ENCODE data around the gene APOB. TPM values are rescaled to one million over a fixed set of nuclear protein-coding genes. Genes with fewer than 3 reads are reported as not detected.

APOB gene
- total RNA-seq, 1 experiment from 2014 or later, result 1.5 TPM

DNA sequence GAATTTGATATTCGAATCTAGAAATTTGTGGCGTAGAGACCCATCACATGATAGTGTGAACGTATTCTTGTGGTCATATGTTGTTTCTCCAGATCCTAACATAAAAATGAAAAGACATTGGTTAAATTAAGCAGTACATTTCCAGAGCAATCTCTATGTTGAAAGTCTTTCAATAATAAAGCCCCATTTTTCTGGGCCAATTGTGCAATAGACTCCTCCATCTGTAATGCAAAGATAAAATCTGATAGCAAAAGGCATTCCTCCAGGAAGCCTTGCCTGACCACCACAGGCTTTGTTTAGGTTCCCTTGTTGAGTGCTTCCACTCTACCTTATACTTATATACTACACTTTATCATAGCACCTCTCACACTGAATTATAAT, 31.3 kb downstream of the APOB start (continued):
- no peak for TF ChIP-seq TEAD1 (CRISPR knock-in tag; IDR thresholded peaks at IDR 0.05)

- H3K9me3 Mint-ChIP-seq, result peaks cover 15% of the 10 kb centered on the region
- no peak for ATAC-seq
- H3K4me3 Mint-ChIP-seq, result no peak overlapping the region
- ChIA-PET POLR2A (no interaction called here), CTCF (no interaction called here)
- no peak for TF ChIP-seq NFATC4 (CRISPR knock-in tag; IDR thresholded peaks at IDR 0.05)
- TF ChIP-seq CREB1 (CRISPR knock-in tag; IDR thresholded peaks at IDR 0.05), result no peak
- TF ChIP-seq EMX1 (CRISPR knock-in tag; IDR thresholded peaks at IDR 0.05), result no peak
- TF ChIP-seq MAX (CRISPR knock-in tag; IDR thresholded peaks at IDR 0.05), result no peak
- TF ChIP-seq PRRX2 (CRISPR knock-in tag; IDR thresholded peaks at IDR 0.05), result no peak
- no peak for TF ChIP-seq NR2C2 (CRISPR knock-in tag; IDR thresholded peaks at IDR 0.05)
- no peak for TF ChIP-seq CREM (CRISPR knock-in tag; IDR thresholded peaks at IDR 0.05)
- no peak for TF ChIP-seq NR3C1 (CRISPR knock-in tag; conservative IDR thresholded peaks at IDR 0.05; ENCODE audit: low read depth)
- TF ChIP-seq, protein P1, sequence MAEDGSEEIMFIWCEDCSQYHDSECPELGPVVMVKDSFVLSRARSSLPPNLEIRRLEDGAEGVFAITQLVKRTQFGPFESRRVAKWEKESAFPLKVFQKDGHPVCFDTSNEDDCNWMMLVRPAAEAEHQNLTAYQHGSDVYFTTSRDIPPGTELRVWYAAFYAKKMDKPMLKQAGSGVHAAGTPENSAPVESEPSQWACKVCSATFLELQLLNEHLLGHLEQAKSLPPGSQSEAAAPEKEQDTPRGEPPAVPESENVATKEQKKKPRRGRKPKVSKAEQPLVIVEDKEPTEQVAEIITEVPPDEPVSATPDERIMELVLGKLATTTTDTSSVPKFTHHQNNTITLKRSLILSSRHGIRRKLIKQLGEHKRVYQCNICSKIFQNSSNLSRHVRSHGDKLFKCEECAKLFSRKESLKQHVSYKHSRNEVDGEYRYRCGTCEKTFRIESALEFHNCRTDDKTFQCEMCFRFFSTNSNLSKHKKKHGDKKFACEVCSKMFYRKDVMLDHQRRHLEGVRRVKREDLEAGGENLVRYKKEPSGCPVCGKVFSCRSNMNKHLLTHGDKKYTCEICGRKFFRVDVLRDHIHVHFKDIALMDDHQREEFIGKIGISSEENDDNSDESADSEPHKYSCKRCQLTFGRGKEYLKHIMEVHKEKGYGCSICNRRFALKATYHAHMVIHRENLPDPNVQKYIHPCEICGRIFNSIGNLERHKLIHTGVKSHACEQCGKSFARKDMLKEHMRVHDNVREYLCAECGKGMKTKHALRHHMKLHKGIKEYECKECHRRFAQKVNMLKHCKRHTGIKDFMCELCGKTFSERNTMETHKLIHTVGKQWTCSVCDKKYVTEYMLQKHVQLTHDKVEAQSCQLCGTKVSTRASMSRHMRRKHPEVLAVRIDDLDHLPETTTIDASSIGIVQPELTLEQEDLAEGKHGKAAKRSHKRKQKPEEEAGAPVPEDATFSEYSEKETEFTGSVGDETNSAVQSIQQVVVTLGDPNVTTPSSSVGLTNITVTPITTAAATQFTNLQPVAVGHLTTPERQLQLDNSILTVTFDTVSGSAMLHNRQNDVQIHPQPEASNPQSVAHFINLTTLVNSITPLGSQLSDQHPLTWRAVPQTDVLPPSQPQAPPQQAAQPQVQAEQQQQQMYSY (CRISPR knock-in tag; IDR thresholded peaks at IDR 0.05), result no peak
- TF ChIP-seq, protein P2, sequence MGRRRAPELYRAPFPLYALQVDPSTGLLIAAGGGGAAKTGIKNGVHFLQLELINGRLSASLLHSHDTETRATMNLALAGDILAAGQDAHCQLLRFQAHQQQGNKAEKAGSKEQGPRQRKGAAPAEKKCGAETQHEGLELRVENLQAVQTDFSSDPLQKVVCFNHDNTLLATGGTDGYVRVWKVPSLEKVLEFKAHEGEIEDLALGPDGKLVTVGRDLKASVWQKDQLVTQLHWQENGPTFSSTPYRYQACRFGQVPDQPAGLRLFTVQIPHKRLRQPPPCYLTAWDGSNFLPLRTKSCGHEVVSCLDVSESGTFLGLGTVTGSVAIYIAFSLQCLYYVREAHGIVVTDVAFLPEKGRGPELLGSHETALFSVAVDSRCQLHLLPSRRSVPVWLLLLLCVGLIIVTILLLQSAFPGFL (CRISPR knock-in tag; IDR thresholded peaks at IDR 0.05; ENCODE audit: borderline replicate concordance), result no peak
- TF ChIP-seq, protein P3, sequence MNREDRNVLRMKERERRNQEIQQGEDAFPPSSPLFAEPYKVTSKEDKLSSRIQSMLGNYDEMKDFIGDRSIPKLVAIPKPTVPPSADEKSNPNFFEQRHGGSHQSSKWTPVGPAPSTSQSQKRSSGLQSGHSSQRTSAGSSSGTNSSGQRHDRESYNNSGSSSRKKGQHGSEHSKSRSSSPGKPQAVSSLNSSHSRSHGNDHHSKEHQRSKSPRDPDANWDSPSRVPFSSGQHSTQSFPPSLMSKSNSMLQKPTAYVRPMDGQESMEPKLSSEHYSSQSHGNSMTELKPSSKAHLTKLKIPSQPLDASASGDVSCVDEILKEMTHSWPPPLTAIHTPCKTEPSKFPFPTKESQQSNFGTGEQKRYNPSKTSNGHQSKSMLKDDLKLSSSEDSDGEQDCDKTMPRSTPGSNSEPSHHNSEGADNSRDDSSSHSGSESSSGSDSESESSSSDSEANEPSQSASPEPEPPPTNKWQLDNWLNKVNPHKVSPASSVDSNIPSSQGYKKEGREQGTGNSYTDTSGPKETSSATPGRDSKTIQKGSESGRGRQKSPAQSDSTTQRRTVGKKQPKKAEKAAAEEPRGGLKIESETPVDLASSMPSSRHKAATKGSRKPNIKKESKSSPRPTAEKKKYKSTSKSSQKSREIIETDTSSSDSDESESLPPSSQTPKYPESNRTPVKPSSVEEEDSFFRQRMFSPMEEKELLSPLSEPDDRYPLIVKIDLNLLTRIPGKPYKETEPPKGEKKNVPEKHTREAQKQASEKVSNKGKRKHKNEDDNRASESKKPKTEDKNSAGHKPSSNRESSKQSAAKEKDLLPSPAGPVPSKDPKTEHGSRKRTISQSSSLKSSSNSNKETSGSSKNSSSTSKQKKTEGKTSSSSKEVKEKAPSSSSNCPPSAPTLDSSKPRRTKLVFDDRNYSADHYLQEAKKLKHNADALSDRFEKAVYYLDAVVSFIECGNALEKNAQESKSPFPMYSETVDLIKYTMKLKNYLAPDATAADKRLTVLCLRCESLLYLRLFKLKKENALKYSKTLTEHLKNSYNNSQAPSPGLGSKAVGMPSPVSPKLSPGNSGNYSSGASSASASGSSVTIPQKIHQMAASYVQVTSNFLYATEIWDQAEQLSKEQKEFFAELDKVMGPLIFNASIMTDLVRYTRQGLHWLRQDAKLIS (CRISPR knock-in tag; IDR thresholded peaks at IDR 0.05; ENCODE audit: borderline replicate concordance), result no peak
- no peak for TF ChIP-seq FOXK1 (CRISPR knock-in tag; IDR thresholded peaks at IDR 0.05)
- TF ChIP-seq GTF2I (CRISPR knock-in tag; conservative IDR thresholded peaks at IDR 0.05), result no peak
- TF ChIP-seq, protein P4, sequence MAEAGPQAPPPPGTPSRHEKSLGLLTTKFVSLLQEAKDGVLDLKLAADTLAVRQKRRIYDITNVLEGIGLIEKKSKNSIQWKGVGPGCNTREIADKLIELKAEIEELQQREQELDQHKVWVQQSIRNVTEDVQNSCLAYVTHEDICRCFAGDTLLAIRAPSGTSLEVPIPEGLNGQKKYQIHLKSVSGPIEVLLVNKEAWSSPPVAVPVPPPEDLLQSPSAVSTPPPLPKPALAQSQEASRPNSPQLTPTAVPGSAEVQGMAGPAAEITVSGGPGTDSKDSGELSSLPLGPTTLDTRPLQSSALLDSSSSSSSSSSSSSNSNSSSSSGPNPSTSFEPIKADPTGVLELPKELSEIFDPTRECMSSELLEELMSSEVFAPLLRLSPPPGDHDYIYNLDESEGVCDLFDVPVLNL (CRISPR knock-in tag; IDR thresholded peaks at IDR 0.05; ENCODE audit: borderline replicate concordance, low read depth), result no peak
- no peak for TF ChIP-seq ZNF138 (CRISPR knock-in tag; conservative IDR thresholded peaks at IDR 0.05)
- TF ChIP-seq OVOL2 (CRISPR knock-in tag; IDR thresholded peaks at IDR 0.05; ENCODE audit: borderline replicate concordance), result no peak
- TF ChIP-seq ZNF416 (CRISPR knock-in tag; IDR thresholded peaks at IDR 0.05), result no peak
- no peaks in the 10 kb centered on the region; the same call in 1 of the 2 replicates for H3K4me1 Mint-ChIP-seq
- H3K36me3 Mint-ChIP-seq, result no peaks in the 10 kb centered on the region; the same call in 1 of the 2 replicates
- H3K27ac Mint-ChIP-seq, result no peak overlapping the region
- DNase-seq (ENCODE audit: low spot score), result no peak
- peaks cover 8% of the 10 kb centered on the region for H3K27me3 Mint-ChIP-seq (ENCODE audit: low read depth)
Observed at GRCh38 chr2:21011876-21012556, 31.9 kb downstream of the APOB start.
